Uterus (tissue), 4 donors: Measurements from ENCODE around the gene WNT5B. TPM values are rescaled to one million over a fixed set of nuclear protein-coding genes. Genes with fewer than 3 reads are reported as not detected.

ENCODE experiments used
- DNase-seq, 2 donors: peaks; one replicate each; pipeline ENCODE4 v3.0.0-alpha.2; 2019 to 2020
- H3K27ac ChIP-seq, 2 donors: fragments of 200-600 bp; sonication (generic); 1 replicate in 1 of 2; 2 replicates in 1 of 2; pipeline ENCODE4 v1.5.1; 2016 to 2018
- H3K27me3 ChIP-seq, 2 donors: fragments of 200-600 bp; sonication (generic); one replicate each; pipeline ENCODE4 v1.5.1; 2018 to 2019; ENCODE audit warnings: control low read depth in 1 of 2
- H3K36me3 ChIP-seq, 2 donors: fragments of 200-600 bp; sonication (generic); one replicate each; pipeline ENCODE4 v1.5.1; 2019; ENCODE audit warnings: control low read depth in 1 of 2
- H3K4me1 ChIP-seq, 2 donors: fragments of 200-600 bp; sonication (generic); one replicate each; pipeline ENCODE4 v1.5.1; 2018 to 2019; ENCODE audit warnings: control low read depth in 1 of 2
- H3K4me3 ChIP-seq, 2 donors: fragments of 200-600 bp; sonication (generic); 1 replicate in 1 of 2; 2 replicates in 1 of 2; pipeline ENCODE4 v1.5.1; 2018 to 2019; ENCODE audit warnings: mild to moderate bottlenecking in 1 of 2
- H3K9me3 ChIP-seq, 2 donors: fragments of 200-600 bp; sonication (generic); one replicate each; pipeline ENCODE4 v1.5.1; 2019; ENCODE audit warnings: control low read depth in 1 of 2
- POLR2A ChIP-seq, 2 donors: fragments of 450-650 bp; IDR thresholded peaks; one replicate each; pipeline ENCODE4 v1.6.1; 2016; ENCODE audit warnings: antibody characterized with exemption in 2 of 2, mild to moderate bottlenecking in 1 of 2, moderate library complexity in 1 of 2
- intact Hi-C: fragments of 100-400 bp; cut with DNase I; formaldehyde crosslinking; loops from one replicate; pipeline ENCODE4 v1.15.1; 2023; ENCODE audit warnings: low total_unique reads
- total RNA-seq, 4 donors: library from RNA; depleted of rRNA in 3 of 4; stranded (reverse); fragments of >200 nt in 3 of 4; gene quantifications; one replicate each; pipeline versions ENCODE4 v1.1.0 to v1.2.4, GENCODE V29; 2014 to 2023
- TF ChIP-seq, protein P1 (sequence below), 4 experiments: fragments of 200-600 bp in 2 of 4; fragments of 450-650 bp in 2 of 4; sonication (generic) in 2 of 4; IDR thresholded peaks; one replicate each; pipeline ENCODE4 v1.5.1; 2016 to 2019; ENCODE audit warnings: antibody characterized with exemption in 4 of 4, mild to moderate bottlenecking in 2 of 4, moderate library complexity in 1 of 4
- donor health status: DM: yes; HTN: yes; CAD: no.

Gene WNT5B
- total RNA-seq, 4 donors from 2014 or later, result 5.9 to 20.9 (median 7.2) TPM; not detected in 1

- H3K9me3 ChIP-seq, result no peaks in the 10 kb centered on the region
- H3K4me3 ChIP-seq, result no peak overlapping the region
- H3K4me1 ChIP-seq, result no peaks in the 10 kb centered on the region
- no peak overlapping the region for H3K27ac ChIP-seq
- no peaks in the 10 kb centered on the region for H3K36me3 ChIP-seq
- intact Hi-C loops, result loop anchor here (5.0 kb wide), 1 partner anchor 155 kb away; no protein-coding TSS in a partner anchor
- TF ChIP-seq POLR2A (IDR thresholded peaks at IDR 0.05), result no peak
- TF ChIP-seq, protein P1, sequence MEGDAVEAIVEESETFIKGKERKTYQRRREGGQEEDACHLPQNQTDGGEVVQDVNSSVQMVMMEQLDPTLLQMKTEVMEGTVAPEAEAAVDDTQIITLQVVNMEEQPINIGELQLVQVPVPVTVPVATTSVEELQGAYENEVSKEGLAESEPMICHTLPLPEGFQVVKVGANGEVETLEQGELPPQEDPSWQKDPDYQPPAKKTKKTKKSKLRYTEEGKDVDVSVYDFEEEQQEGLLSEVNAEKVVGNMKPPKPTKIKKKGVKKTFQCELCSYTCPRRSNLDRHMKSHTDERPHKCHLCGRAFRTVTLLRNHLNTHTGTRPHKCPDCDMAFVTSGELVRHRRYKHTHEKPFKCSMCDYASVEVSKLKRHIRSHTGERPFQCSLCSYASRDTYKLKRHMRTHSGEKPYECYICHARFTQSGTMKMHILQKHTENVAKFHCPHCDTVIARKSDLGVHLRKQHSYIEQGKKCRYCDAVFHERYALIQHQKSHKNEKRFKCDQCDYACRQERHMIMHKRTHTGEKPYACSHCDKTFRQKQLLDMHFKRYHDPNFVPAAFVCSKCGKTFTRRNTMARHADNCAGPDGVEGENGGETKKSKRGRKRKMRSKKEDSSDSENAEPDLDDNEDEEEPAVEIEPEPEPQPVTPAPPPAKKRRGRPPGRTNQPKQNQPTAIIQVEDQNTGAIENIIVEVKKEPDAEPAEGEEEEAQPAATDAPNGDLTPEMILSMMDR (IDR thresholded peaks at IDR 0.05), result no peak
- no peak for DNase-seq
- no peaks in the 10 kb centered on the region for H3K27me3 ChIP-seq
Measured at GRCh38 chr12:1632702-1633101, 3.7 kb downstream of the WNT5B start.

DNA sequence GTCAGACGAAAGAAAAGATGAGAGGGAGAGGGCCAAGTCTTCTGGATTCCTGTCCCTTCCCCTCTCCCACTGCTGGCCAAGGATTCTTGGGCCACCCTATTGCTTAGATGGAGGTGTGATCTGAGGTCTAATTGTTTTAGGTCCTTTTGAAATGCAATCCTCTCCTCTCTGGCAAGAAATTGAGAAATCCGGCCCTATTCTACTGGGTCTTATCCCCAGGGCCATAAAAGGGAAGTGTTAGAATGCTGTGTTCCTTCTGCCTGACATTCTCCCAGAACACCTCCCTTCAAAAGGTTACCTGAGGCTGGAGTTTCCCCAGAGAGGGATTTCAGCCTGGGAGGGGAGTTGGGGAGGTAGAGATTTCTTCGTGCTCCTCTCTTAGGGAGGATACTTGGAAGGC is 4.4 kb downstream of the WNT5B start:
- no peaks in the 10 kb centered on the region for H3K27me3 ChIP-seq
- TF ChIP-seq, protein P1 (IDR thresholded peaks at IDR 0.05), result no peak
- no peak for TF ChIP-seq POLR2A (IDR thresholded peaks at IDR 0.05)
- H3K36me3 ChIP-seq, result no peaks in the 10 kb centered on the region
- H3K27ac ChIP-seq, result no peak overlapping the region
- intact Hi-C loops, result loop anchor here (5.0 kb wide), 1 partner anchor 154 kb away; no protein-coding TSS in a partner anchor
- no peak for DNase-seq
- no peak overlapping the region for H3K4me3 ChIP-seq
- no peaks in the 10 kb centered on the region for H3K4me1 ChIP-seq
- H3K9me3 ChIP-seq, result no peaks in the 10 kb centered on the region

DNA sequence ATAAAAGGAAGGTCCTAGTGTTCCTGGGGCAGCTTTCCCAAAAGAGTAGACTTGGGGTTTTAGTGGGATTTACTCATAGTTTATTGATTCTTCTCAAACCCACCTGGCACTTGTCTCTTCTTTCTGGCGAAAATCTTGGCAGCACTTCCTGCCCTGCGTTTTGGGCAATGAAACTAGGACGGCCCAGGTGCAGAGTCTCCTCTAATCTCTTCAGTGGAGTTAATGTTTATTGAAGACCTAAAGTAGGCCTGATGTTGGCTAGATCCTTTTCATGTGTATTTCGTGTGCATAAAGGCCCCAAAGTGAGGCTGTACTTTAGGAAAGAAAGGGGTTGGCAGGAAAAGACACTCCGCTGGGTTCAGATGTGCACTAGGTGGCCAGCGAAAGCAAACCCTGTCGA is 5.1 kb downstream of the WNT5B start:
- intact Hi-C loops, result loop anchor here (5.0 kb wide), 1 partner anchor 153 kb away; no protein-coding TSS in a partner anchor

DNA sequence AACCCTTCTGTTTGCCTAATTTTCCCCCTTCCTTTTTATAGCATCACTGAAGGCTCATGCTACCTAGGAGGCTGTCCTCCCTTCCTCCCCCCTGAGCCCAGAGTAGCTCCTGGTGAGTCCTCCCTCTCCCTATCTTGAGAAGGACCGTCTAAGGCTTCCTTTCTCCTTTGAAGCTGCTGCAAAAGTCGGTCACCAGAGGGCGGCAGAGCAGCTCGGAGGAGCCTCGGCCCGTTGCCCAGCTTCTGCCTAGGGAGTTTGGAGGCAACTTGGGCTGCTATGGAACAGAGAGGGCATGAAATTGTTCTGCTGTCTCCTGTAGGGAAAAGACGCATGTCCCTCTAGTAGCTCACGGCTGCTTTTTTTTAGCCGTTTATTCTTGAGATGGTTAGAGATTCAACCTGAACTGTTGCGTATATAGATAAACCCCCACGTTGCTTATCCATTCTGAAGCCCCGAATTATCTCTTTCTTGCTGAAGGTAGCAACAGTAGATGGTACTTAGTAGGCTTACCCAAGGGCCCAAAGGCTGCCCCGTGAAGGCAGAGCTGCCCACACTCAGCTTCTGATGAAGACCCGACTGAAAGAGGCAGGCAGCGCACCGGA is 5.7 kb downstream of the WNT5B start:
- no peak for TF ChIP-seq POLR2A (IDR thresholded peaks at IDR 0.05)
- TF ChIP-seq, protein P1 (IDR thresholded peaks at IDR 0.05), result peak; percentile 70 to 88 (median 82)
- Histone ChIP-seq H3K4me3 (no peak overlapping the region), H3K36me3 (no peaks in the 10 kb centered on the region), H3K27me3 (no peaks in the 10 kb centered on the region), H3K9me3 (no peaks in the 10 kb centered on the region), H3K4me1 (no peaks in the 10 kb centered on the region), H3K27ac (no peak overlapping the region)
- DNase-seq, result peak; percentile 71 to 78
- intact Hi-C loops, result loop anchor here (5.0 kb wide), 1 partner anchor 153 kb away; no protein-coding TSS in a partner anchor

More for the DNA sequence above, 5.1 kb downstream of the WNT5B start:
- no peak overlapping the region for H3K27ac ChIP-seq
- no peaks in the 10 kb centered on the region for H3K9me3 ChIP-seq
- DNase-seq, result no peak
- no peaks in the 10 kb centered on the region for H3K4me1 ChIP-seq
- no peaks in the 10 kb centered on the region for H3K36me3 ChIP-seq
- H3K4me3 ChIP-seq, result no peak overlapping the region
- TF ChIP-seq, protein P1 (IDR thresholded peaks at IDR 0.05), result no peak
- no peak for TF ChIP-seq POLR2A (IDR thresholded peaks at IDR 0.05)
- no peaks in the 10 kb centered on the region for H3K27me3 ChIP-seq

GRCh38 chr12:1635301-1636095 is 6.5 kb downstream of the WNT5B start:
- H3K27me3 ChIP-seq, result no peaks in the 10 kb centered on the region
- no peaks in the 10 kb centered on the region for H3K36me3 ChIP-seq
- no peak for TF ChIP-seq POLR2A (IDR thresholded peaks at IDR 0.05)
- TF ChIP-seq, protein P1 (IDR thresholded peaks at IDR 0.05), result no peak
- intact Hi-C loops, result no loop called here
- H3K27ac ChIP-seq, result no peak overlapping the region
- H3K4me3 ChIP-seq, result no peak overlapping the region
- no peak for DNase-seq
- no peaks in the 10 kb centered on the region for H3K9me3 ChIP-seq
- no peaks in the 10 kb centered on the region for H3K4me1 ChIP-seq
